HG02623 (cell line): Measurements from ENCODE around the gene SLPI.

Source experiments
- ATAC-seq: cut with Tn5 transposase; IDR thresholded peaks from one replicate; pipeline ENCODE4 v1.9.1; 2021; ENCODE audit warnings: moderate library complexity; ENCODE audit not compliant: unreplicated experiment

SLPI gene

GRCh38 chr20:45275338-45275737 lies 21.0 kb upstream of the SLPI start:
- no peak for ATAC-seq

GRCh38 chr20:45269754-45270270 lies 15.4 kb upstream of the SLPI start:
- ATAC-seq = no peak

GRCh38 chr20:45269056-45269455 lies 14.7 kb upstream of the SLPI start:
- no peak for ATAC-seq

DNA sequence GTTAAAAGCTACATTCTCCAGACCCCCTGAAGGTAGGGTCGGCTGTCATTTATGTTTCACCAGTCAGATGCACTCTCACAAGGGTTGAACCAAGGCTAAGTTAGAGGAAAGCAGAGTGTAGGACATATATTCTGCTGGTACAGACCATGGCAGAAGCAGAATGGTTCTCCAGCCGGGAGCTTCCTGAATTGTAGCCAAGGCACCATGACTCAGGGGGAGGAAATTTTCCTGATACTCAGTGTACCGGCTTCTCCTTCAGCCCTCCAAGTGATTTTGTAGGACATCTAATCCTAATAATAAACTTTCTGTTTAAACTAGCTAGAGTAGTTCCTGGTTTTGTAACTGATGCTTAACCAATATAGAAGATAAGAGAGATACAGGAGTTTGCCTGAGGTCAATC lies 14.2 kb upstream of the SLPI start:
- ATAC-seq = no peak

DNA sequence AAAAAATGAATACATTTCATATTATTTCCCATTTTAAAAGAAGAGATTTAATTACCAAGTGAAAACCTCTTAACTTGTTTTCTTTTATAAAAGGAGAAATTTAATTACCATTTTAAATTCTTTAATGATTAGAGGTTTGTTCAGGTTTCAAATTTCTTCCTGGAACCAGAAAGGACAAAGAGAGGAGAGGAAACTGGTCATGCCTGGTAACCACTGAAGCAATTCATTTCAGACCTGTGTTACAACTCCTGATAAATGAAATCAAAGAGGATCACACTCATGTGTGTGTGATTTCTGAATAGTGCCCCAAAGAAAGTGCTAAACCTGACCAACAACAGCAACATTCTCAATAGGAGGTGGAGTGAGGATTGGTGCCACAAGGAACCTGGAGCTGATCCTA lies 12.6 kb upstream of the SLPI start:
- no peak for ATAC-seq

- no peak for ATAC-seq
Observed at GRCh38 chr20:45263556-45264266, 9.3 kb upstream of the SLPI start.

GRCh38 chr20:45258664-45259063 lies 4.3 kb upstream of the SLPI start:
- no peak for ATAC-seq

DNA sequence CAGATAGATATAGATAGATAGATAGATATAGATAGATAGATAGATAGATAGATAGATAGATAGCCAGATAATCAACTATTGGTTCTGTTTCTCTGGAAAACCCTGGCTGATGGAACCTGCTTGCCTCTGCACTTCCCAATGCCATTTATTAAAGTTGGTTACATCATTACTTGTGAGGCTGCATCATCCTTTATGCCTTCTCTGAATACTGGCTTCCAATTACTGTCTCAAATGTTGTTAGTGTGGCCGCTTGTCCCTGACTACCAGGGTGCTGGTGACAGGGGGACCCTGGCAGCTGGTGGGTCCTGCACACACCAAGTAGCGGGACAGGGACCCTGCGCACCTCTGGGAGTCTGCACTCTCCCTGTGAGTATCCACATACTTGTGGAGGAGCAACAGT lies 3.9 kb upstream of the SLPI start:
- ATAC-seq = no peak

DNA sequence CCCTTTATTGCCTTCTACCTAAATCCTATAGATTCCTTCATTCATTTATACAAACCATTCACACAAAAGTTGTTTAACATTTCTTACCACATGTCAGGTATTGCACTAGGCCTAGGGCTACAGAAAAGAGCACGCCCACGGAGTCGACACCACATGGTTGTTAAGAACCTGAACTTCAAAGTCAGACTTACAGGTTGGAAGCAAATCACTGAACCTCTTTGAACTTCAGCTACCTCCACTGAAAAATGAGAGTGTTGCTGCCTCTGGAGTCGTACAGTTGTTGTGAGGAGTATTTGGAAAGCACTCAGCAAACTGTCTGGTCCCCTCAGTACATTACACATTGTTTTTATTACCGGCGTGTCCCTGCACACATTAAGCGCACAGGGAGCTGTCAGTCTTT lies 3.3 kb upstream of the SLPI start:
- no peak for ATAC-seq

DNA sequence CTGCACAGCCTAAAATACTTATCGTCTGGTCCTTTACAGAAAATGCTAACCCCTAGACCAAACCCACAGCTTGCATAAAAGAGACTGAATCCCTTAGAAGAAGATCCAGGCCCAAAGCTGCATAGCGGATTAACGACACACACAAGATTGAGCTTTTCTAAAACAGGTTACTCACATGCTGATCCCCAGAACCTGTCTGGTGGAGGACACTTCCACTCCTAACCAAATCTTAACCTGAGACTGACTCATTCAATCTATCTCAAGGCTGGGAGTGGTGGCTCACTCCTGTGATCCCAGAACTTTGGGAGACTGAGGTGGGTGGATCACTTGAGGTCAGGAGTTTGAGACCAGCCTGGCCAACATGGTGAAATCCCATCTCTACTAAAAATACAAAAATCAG lies 2.8 kb upstream of the SLPI start:
- ATAC-seq = no peak

GRCh38 chr20:45253261-45253660 lies 1.1 kb downstream of the SLPI start:
- ATAC-seq = no peak

DNA sequence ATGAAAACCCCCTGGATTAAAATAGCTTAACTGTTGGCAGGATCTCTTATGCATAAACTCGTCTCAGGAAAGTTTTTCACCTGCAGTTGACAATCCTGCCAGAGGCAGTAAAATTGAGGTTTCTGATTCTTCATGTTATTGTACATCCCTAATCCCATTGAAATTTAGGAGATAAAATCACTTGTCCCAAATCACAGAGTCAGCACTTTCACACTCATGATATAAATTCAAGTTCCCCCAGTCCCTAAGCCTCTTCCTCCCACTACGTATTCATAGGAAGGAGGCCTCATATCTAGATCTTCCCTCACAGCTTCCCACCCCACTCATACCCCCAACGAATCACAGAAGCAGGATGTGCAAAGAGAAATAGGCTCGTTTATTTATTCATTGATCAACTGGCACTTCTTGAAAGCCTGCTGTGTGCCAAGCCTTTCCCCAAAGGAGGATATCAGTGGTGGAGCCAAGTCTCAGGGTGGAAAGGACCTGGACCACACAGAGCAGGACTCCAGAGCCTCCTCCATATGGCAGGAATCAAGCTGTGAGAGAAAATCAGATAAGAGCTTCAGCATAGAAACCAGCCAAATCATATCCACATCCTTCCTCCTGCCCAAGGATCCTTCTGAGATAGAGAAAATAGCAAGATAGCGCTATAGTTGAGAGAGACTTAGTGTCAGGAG lies 2.3 kb downstream of the SLPI start:
- no peak for ATAC-seq

DNA sequence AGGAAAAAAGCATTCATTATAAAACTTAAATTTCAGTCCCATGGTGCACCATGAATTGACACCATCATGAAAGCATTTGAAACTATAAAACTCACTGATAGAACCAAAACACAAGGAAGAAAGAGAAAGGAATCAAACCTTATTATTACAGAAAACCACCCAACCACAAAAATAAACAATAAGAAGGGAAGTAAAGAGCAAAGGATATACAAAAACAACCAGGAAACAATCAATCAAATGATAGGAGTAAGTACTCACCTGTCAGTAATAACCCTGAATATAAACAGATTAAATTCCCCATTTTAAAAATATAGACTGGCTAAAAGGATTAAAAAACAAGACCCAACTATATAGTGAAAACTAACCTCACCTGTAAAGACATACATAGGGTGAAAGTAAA lies 5.8 kb downstream of the SLPI start:
- ATAC-seq = no peak

DNA sequence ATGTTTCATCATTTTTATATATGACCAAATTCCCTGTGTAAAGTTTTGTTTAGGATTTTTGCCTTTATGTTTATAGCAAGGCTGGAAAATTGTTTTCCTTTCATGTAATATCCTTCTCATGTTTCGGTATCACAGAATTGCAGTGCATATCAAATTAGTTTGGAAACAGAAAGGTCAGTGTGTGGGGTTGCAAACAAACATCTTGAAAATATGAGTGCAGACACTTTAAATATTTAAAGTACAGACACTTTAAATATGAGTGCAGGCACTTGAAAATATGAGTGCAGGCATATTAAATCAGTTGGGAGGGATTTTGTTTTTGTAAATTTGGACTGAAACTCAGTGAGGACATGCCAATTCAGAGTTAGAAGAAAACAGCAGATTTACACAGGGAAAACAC lies 6.5 kb downstream of the SLPI start:
- no peak for ATAC-seq

DNA sequence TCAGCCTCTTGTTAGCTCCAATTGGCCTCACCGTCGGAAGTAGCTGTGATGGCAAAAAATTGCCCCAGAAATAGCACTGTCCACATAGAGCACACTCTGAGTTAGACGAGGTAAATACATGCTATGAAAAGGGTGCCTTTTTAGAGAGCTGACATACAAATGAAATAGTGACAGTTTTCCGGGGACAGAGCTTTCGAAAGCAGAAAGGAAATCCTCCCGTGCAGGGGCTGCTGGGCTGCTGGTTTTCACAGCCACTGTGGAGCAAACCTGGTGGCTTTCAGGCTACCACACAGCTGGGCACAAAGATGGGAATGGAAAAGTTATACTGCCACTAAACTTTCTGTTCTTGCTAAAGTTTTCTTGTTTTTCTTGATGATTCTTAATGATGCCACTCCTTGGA lies 8.3 kb downstream of the SLPI start:
- no peak for ATAC-seq

GRCh38 chr20:45238139-45238538 lies 16.2 kb downstream of the SLPI start:
- ATAC-seq = no peak

DNA sequence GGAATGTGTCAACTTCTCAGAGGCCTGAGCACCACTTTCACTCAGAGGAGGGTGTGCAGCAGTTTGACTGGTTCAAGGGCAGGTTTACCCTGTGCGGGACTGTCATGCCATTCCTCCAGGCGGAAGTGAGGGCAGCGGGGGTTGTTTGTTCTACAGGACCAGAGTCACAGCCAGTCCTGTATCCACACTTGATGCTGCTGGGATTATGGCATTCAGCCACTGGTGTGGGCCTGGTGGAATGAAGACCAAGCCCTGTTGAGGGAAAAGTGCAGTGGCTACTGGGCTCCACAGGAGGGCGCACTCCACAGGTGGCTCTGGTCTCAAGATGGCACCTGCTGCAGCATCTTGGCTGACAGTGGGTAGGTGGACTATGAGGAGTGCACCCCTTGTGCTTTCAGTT lies 18.4 kb downstream of the SLPI start:
- ATAC-seq = no peak

DNA sequence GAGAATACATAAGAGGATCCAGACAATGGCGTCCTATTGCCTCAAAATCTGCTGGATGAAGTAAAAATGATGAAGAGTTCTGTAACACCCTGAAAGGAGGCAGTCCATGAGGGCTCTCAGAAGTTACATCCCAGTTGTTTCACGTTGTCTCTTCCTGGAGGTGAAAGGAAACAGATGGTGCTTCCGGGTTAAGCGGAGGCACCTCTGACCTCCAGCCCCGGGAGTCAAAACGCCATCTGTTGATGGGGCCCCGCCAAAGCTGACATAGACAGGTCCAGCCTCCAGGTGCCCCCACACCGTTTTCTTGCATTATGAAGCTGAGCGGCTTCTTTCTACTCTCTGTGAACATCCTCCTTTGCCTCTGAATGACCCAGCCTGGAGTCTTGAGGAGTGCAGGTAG lies 23.7 kb downstream of the SLPI start:
- ATAC-seq = no peak

GRCh38 chr20:45229264-45230056 lies 24.9 kb downstream of the SLPI start:
- no peak for ATAC-seq

- no peak for ATAC-seq
Observed at GRCh38 chr20:45226287-45226686, 28.1 kb downstream of the SLPI start.

DNA sequence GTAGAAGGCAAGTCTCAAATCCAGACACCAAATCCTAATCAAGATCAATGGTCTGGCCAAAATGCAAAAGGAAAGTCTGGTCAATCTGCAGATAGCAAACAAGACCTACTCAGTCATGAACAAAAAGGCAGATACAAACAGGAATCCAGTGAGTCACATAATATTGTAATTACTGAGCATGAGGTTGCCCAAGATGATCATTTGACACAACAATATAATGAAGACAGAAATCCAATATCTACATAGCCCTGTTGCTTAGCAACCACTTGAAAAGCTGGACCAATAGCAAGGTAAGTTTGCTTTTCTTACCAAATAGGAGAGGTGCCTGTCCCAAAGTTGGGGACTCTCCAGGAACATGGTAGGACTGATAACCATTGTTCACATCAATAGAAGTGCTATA lies 31.2 kb downstream of the SLPI start:
- ATAC-seq = no peak

DNA sequence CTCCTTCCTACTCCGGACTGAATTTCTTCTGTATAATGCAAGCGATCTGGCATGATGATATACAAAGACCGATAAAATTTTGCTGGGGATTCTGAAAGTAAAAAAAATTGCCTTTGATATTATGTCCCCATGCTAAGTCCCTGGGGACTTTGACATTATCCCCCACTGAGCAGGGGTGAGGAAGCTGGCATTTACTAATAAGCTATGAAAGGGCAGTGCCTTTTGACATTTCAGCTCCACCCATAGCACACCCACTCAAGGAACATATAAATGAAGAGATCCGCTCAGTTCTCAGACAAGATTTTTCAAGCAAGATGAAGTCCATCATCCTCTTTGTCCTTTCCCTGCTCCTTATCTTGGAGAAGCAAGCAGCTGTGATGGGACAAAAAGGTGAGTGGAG lies 33.3 kb downstream of the SLPI start, which contains the start of gene SEMG2:
SEMG2 (plus strand) TSS at position 298 of the 400 bp plus-strand sequence; CDS start at position 315, 17 bp downstream.
- no peak for ATAC-seq
